GM18951 (cell line): Measurements from ENCODE around the gene PEDS1.

Experiments used
- POLR2A ChIP-seq: IDR thresholded peaks from 4 replicates; pipeline ENCODE4 v1.6.1; 2011; ENCODE audit warnings: mild to moderate bottlenecking; ENCODE audit not compliant: insufficient read length, insufficient read depth; ENCODE audit errors: extremely low read depth
- in situ Hi-C: fragments of 300-500 bp; cut with MboI; formaldehyde crosslinking; loops from one replicate; pipeline ENCODE4 v1.12.0; 2022; ENCODE audit warnings: low sequenced_read_pairs, mixed read lengths, inconsistent platforms; ENCODE audit not compliant: unreplicated experiment

PEDS1 gene

DNA sequence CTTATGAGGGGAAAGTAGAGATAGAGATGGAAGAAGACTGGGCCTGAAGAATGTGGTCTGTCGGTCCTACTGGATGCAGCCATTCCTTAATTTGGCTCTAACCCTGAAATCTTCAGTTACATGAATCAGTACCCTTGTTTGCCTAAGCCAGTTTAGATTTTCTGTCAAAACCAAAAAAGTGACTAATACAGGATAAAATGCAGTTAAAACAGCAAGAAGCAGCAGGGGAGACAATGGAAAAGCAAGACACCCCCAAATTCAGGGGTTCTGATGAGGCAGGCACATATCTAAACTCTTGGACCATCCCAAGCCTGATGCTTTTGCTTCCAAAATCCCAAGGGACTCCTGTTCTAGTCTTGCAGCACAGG lies 23.2 kb downstream of the PEDS1 start:
- in situ Hi-C loops, result no loop called here
- no peak for TF ChIP-seq POLR2A

DNA sequence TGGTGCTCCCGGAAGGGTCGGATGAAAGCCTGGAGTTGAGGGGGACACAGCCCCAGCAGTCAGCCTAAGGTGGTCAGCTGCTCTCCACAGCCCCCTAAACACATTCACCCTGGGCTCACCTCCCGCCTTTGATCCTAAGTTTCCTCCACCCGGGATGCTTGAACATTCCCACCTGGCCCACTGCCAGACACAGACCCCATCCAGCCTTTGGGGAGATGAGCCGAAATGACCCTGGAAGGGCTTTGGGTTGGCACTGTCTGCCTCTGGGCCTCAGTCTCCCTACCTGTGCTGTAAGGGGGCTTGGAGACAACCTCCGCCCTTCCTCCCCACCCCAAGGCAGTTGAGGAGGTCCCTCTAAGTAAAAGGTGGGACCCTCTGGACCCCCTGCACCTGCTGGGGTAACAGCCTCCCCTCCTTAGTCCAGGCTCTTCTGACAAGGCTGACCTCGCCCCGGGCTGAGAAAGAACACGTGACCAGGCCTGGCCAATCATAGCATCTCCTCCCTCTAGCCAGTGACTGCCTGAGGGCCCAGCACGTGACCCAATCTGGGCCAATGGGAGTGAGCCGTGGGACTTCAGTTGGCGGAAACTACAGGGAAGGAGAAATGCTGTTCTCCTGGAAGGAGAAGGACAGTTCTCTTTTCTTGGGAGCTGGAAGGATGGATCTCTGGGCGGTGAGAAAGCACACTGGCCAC lies 23.7 kb downstream of the PEDS1 start:
- TF ChIP-seq POLR2A, result no peak
- in situ Hi-C loops, result no loop called here

DNA sequence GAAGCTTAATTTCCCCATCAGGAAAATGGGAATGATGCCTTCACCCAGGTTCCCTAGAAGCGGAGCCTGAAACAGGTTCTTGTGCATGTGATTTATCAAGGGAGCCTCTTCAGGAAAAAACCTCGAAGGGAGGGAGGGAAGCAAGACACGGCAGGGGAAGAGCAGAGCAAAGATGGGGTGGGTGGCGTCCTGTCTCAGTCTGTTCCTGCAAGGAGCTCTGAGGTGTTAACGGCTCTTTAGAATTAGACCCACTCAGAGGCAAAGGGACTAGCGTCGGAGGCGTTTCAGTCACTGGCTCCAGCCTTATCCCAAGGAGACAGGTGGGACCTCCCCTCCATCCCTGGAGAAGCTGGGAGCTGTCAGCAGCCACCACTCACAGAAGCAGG lies 25.0 kb downstream of the PEDS1 start:
- in situ Hi-C loops, result no loop called here

DNA sequence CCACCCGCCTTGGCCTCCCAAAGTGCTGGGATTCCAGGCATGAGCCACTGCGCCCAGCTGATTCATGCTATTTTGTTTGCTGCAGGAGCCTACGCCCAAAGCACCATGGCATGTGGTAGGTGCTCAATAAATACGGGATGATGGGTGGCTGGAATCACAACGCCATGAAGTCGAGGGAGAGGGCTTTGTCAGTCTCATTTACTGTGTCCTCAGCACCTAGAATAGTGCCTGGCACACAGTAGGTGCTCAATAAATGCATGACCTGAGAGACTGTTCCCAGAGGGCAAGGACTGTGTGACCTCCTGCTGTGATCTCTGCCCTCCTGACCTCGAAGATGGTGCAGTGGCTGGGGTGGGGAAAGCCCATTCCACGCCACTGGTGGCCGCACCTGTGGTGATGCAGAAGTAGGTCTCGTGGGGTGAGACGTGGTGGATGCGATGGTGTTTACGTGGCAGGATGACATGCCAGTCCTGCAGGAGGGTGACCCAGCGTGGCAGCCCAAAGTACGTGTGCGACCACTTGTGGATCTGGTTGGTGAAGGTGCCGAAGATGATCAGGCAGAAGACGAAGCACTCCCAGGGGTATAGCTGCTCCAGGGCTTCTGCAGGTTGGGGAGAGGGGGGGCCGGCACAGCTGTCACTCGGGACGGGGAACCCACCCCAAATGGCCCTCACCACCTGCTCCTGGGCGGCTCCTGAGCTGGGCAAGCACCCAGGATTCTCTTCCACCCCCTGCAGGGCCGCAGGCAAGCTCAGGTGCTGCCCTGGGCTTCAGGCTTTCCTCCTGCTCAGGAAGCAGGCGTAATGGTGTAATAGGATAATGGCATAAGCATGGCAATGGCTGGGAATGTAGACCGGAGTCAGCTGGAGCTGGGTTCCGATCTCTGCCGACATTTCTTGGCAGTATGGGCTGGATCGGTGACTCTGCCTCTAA lies 25.7 kb downstream of the PEDS1 start:
- in situ Hi-C loops, result no loop called here
- TF ChIP-seq POLR2A, result no peak

More for the DNA sequence above, 25.0 kb downstream of the PEDS1 start:
- no peak for TF ChIP-seq POLR2A

DNA sequence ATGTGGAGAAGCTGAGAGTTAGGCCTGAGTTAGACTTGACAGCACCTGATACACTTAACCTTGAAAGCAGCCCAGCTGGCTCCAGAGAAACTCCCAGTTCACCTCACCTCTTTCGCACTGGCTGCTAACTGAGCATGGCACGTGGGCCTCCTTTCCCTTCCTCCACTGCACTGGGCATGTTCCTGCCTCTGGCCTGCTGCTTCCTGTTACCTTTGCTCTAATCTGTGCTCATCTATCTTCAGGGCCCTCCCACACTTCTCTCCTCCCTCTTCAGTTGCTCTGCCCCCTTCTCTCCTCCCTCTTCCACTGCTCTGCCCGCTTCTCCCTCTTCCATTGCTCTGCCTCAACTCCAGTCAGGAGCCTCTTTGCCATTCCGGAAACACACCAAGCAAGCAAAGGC lies 26.9 kb downstream of the PEDS1 start:
- in situ Hi-C loops, result no loop called here
- TF ChIP-seq POLR2A, result no peak

- in situ Hi-C loops, result no loop called here
- no peak for TF ChIP-seq POLR2A
Observed at GRCh38 chr20:50125279-50125678, 28.2 kb downstream of the PEDS1 start.

DNA sequence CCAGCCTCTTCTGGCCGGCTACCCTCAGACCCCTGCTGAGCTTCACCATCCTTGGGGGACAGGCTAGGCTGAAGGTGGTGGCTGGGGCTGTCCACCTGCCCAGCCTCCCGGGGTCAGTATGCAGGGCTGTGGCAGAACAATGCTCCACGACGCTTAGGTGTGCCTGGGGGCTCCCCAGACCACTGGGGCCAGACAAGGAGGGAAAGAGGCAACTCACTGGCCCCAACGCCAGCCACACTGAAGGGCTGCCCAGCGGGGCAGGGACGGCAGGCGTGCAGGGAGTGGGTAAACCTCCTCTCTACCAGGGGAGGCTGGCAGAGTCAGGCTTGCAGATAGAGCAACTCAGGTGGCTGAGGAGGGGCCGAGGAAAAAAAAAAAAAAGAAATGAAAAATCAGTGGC lies 29.0 kb downstream of the PEDS1 start:
- TF ChIP-seq POLR2A, result no peak
- in situ Hi-C loops, result no loop called here

DNA sequence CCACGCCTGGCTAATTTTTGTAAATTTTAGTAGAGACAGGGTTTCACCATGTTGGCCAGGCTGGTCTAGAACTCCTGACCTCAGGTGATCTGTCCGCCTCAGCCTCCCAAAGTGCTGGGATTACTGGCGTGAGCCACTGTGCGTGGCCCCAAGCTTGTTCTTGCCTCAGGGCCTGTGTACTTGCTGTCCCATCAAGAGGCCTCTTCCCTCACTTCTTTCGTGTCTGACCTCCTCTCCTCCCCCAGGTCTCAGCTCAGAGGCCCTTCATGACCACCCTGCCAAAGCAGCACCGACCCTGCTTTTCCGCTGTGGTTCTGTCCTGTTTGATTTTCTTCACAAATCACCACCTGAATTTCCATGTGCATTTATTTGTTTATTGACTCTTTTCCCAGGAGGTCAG lies 30.1 kb downstream of the PEDS1 start:
- no peak for TF ChIP-seq POLR2A
- in situ Hi-C loops, result no loop called here

DNA sequence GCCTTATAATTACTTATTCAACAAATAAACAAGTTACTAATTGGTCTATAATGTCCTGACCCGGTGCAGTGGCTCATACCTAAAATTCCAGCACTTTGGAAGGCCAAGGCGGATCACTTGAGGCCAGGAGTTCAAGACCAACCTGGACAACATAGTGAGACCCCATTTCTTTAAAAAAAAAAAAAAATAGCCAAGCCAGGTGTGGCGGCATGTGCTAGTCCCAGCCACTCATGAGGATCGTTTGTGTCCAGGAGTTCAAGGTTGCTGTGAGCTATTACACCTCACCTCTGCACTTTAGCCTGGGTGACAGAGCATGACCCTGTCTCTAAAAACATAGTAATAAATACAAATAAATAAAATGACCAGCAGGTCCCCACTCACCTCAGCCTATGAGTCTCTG lies 30.8 kb downstream of the PEDS1 start:
- TF ChIP-seq POLR2A, result no peak
- in situ Hi-C loops, result no loop called here

GRCh38 chr20:50121858-50122271 lies 31.7 kb downstream of the PEDS1 start:
- TF ChIP-seq POLR2A, result no peak
- in situ Hi-C loops, result no loop called here

DNA sequence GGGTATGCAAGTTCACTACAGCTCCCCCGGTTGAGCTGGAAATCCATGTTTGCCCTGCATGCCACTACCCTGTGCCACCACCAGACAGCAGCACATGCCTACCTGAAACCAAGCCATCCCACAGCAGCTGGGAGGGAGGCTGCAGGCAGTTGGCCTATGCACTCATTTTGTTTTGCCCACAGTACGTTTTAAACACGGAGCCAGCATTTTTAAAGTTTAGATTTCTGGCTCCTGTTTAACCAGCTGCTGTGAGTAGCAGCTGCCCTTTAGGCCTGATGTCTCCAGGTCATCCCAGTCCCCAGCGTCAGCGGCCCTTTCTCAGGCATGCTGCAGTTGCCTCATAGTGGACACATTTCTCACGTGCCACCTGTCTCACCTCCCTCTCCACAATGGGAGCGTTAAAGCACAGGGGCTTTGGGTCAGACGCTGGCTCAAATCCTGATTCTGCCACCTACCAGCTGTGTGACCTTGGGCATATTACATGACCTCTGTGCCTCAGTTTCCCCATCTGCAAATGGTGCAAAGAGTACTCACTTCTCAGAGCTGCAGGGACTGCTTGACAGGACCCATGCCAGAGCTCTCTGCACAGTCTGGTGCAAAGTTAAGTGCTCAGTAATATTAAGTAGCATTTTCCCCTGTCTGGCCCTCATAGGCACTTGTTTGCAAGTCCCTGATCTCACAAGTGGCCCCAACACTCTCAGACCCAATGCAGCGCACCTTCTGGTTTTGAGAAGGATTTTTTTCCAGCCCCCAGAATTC lies 32.4 kb downstream of the PEDS1 start:
- in situ Hi-C loops, result no loop called here
- no peak for TF ChIP-seq POLR2A

DNA sequence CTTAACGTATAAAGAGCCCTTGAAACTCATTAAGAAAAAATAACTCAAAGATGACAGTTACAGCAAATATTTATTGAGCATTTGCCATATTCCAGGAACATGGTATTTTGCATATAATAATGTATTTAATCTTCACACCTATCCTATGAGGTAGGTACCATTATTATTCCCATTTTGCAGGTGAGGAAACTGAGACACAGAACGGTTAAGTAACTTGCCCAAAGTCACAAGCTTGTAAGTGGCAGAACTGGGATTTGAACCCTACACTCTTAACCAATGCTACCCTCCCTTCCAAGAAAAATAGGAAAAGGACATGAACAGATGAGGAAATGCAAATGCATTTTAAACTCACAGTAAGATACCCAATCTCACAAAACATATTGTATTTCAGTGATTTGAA lies 35.3 kb downstream of the PEDS1 start:
- no peak for TF ChIP-seq POLR2A
- in situ Hi-C loops, result no loop called here

- no peak for TF ChIP-seq POLR2A
- in situ Hi-C loops, result no loop called here
Observed at GRCh38 chr20:50116368-50116999, 37.0 kb downstream of the PEDS1 start.
